NCI-H345 treated with DMSO at 0.1 percent for 48 hours (cell line): ENCODE measurements around the gene COG5.
"Not testable (repeated sequence)": the region's sequence is repeated elsewhere in the genome, so short reads cannot be mapped to it uniquely, and the experiment has no call there.

Experiments used
- DNase-seq: peaks from one replicate; lab custom pipeline; 2025; ENCODE audit not compliant: unreplicated experiment; lab: John Stamatoyannopoulos, UW

Gene COG5

GRCh38 chr7:107284911-107285479 is 278.7 kb downstream of the COG5 start:
- no peak for DNase-seq

- DNase-seq = no peak
These were observed 286.4 kb downstream of the COG5 start for GRCh38 chr7:107277331-107277730.

GRCh38 chr7:107276220-107276827 is 287.4 kb downstream of the COG5 start:
- no peak for DNase-seq

- no peak for DNase-seq
These were observed 289.2 kb downstream of the COG5 start for GRCh38 chr7:107274506-107274905.

GRCh38 chr7:107269790-107270189 is 293.9 kb downstream of the COG5 start:
- no peak for DNase-seq

GRCh38 chr7:107268594-107268993 is 295.1 kb downstream of the COG5 start:
- DNase-seq = no peak

- no peak for DNase-seq
These were observed 296.6 kb downstream of the COG5 start for GRCh38 chr7:107267138-107267537.

GRCh38 chr7:107264723-107265122 is 299.0 kb downstream of the COG5 start:
- DNase-seq = no peak

- DNase-seq = no peak
These were observed 300.9 kb downstream of the COG5 start for GRCh38 chr7:107262857-107263256.

- no peak for DNase-seq
These were observed 305.0 kb downstream of the COG5 start for GRCh38 chr7:107258737-107259136.

GRCh38 chr7:107255602-107256001 is 308.1 kb downstream of the COG5 start:
- no peak for DNase-seq

GRCh38 chr7:107254398-107254985 is 309.2 kb downstream of the COG5 start:
- DNase-seq = no peak

- no peak for DNase-seq
These were observed 310.1 kb downstream of the COG5 start for GRCh38 chr7:107253599-107253998.

- DNase-seq = no peak
These were observed 311.8 kb downstream of the COG5 start for GRCh38 chr7:107251963-107252362.

- no peak for DNase-seq
These were observed 315.0 kb downstream of the COG5 start for GRCh38 chr7:107248551-107249316.

- DNase-seq = not testable (repeated sequence)
These were observed 316.9 kb downstream of the COG5 start for GRCh38 chr7:107246836-107247235.

- no peak for DNase-seq
These were observed 319.1 kb downstream of the COG5 start for GRCh38 chr7:107244613-107245012.

- no peak for DNase-seq
These were observed 321.5 kb downstream of the COG5 start for GRCh38 chr7:107242267-107242666.

GRCh38 chr7:107237451-107237850 is 326.3 kb downstream of the COG5 start:
- no peak for DNase-seq

- DNase-seq = no peak
These were observed 326.9 kb downstream of the COG5 start for GRCh38 chr7:107236862-107237261.

GRCh38 chr7:107234436-107234835 is 329.3 kb downstream of the COG5 start:
- DNase-seq = no peak

GRCh38 chr7:107233981-107234380 is 329.7 kb downstream of the COG5 start:
- no peak for DNase-seq
